WTC11 (cell line): Measurements from ENCODE around the gene RTEL1.

Experiments used
- TCF7 ChIP-seq: sonication (generic); formaldehyde crosslinking; IDR thresholded peaks from 2 replicates; pipeline ENCODE4 v1.8.0; 2022; ENCODE audit warnings: mild to moderate bottlenecking, low read depth, missing genetic modification reagents, moderate library complexity
- TF ChIP-seq, protein P1 (sequence below): sonication (generic); formaldehyde crosslinking; IDR thresholded peaks from 2 replicates; pipeline ENCODE4 v1.8.1; 2023; ENCODE audit warnings: mild to moderate bottlenecking, missing genetic modification reagents
- TF ChIP-seq, protein P2 (sequence below): fragments of 200-600 bp; IDR thresholded peaks from 2 replicates; pipeline ENCODE4 v1.8.0; 2022; ENCODE audit warnings: antibody characterized with exemption

DNA sequence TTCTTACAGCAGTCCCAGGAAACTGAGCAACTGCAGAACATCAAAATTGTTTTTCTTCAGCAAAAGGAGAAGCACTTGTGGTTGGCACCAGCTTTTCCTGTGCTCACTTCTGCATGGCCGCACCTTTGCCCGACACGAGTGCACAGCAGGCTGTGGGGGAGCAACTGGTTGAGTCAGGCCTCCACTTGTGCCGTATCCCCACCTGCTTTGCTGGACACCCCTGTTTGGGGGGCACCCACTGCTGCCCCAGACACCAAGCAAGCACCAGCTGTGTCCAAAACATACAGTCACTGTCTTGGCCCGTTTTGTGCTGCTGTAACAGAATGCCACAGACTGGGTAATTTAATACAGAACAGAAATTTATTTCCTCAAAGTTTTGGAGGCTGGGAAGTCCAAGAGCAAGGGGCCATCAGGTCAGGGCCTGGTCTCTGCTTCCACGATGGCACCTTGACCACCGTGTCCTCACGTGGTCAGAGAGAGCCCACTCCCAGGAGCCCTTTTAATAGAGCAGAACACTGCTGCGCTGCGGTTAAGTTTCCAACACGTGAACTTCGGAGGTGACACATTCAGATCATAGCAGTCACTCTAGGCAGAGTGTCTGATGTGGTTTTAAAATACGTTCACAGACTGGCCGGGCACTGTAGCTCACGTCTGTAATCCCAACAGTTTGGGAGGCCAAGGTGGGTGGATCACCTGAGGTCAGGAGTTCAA lies 22.5 kb upstream of the RTEL1 start:
- no peak for TF ChIP-seq TCF7 (CRISPR knock-in tag)
- TF ChIP-seq, protein P1, sequence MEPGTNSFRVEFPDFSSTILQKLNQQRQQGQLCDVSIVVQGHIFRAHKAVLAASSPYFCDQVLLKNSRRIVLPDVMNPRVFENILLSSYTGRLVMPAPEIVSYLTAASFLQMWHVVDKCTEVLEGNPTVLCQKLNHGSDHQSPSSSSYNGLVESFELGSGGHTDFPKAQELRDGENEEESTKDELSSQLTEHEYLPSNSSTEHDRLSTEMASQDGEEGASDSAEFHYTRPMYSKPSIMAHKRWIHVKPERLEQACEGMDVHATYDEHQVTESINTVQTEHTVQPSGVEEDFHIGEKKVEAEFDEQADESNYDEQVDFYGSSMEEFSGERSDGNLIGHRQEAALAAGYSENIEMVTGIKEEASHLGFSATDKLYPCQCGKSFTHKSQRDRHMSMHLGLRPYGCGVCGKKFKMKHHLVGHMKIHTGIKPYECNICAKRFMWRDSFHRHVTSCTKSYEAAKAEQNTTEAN (CRISPR knock-in tag): no peak
- TF ChIP-seq, protein P2, sequence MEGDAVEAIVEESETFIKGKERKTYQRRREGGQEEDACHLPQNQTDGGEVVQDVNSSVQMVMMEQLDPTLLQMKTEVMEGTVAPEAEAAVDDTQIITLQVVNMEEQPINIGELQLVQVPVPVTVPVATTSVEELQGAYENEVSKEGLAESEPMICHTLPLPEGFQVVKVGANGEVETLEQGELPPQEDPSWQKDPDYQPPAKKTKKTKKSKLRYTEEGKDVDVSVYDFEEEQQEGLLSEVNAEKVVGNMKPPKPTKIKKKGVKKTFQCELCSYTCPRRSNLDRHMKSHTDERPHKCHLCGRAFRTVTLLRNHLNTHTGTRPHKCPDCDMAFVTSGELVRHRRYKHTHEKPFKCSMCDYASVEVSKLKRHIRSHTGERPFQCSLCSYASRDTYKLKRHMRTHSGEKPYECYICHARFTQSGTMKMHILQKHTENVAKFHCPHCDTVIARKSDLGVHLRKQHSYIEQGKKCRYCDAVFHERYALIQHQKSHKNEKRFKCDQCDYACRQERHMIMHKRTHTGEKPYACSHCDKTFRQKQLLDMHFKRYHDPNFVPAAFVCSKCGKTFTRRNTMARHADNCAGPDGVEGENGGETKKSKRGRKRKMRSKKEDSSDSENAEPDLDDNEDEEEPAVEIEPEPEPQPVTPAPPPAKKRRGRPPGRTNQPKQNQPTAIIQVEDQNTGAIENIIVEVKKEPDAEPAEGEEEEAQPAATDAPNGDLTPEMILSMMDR: no peak
